Neural cell (in vitro differentiated cells): Measurements from ENCODE around the gene MAP1LC3B. TPM values are rescaled to one million over a fixed set of nuclear protein-coding genes. Genes with fewer than 3 reads are reported as not detected.

Source experiments
- H2AFZ ChIP-seq: fragments of 200-600, 300-800 bp; sonication (generic), shearing (Covaris generic); 2 replicates; pipeline ENCODE4 v1.6.0; 2014; ENCODE audit warnings: low read depth, mild to moderate bottlenecking, antibody characterized with exemption, low read length, moderate library complexity
- H3F3A ChIP-seq: fragments of 200-600 bp; shearing (Covaris generic); 2 replicates; pipeline ENCODE4 v1.6.1; 2016; ENCODE audit warnings: mild to moderate bottlenecking, moderate library complexity, mixed read lengths, antibody characterized with exemption, low read length; ENCODE audit not compliant: insufficient read depth, poor library complexity, severe bottlenecking
- H3K27ac ChIP-seq: fragments of 200-600, 300-800 bp; sonication (generic), shearing (Covaris generic); 2 replicates; pipeline ENCODE4 v1.5.1; 2014; ENCODE audit warnings: mild to moderate bottlenecking, low read length, moderate library complexity
- H3K27me3 ChIP-seq: fragments of 300-800, 200-600 bp; sonication (generic), shearing (Covaris generic); 2 replicates; pipeline ENCODE4 v1.6.0; 2014; ENCODE audit warnings: mild to moderate bottlenecking, low read depth, low read length, moderate library complexity; ENCODE audit not compliant: insufficient read depth
- H3K36me3 ChIP-seq: fragments of 300-800, 200-600 bp; sonication (generic), shearing (Covaris generic); 2 replicates; pipeline ENCODE4 v1.5.1; 2014; ENCODE audit warnings: mild to moderate bottlenecking, antibody characterized with exemption, low read length, moderate library complexity; ENCODE audit not compliant: insufficient read depth
- H3K4me2 ChIP-seq: fragments of 300-800, 200-600 bp; sonication (generic), shearing (Covaris generic); 2 replicates; pipeline ENCODE4 v1.6.0; 2014; ENCODE audit warnings: mild to moderate bottlenecking, low read length
- H3K4me3 ChIP-seq: fragments of 300-800, 200-600 bp; sonication (generic), shearing (Covaris generic); 2 replicates; pipeline ENCODE4 v1.5.1; 2014; ENCODE audit warnings: mild to moderate bottlenecking, low read length, moderate library complexity
- H3K79me2 ChIP-seq: fragments of 200-600 bp; shearing (Covaris generic); replicated peaks from 2 replicates; pipeline ENCODE4 v1.6.0; 2014; ENCODE audit warnings: mild to moderate bottlenecking, low read length, moderate library complexity; ENCODE audit not compliant: insufficient read depth
- H3K9ac ChIP-seq: fragments of 300-800, 200-600 bp; sonication (generic), shearing (Covaris generic); 2 replicates; pipeline ENCODE4 v1.6.1; 2016; ENCODE audit warnings: mild to moderate bottlenecking, low read length, mixed read lengths
- H3K9me2 ChIP-seq: fragments of 200-600 bp; shearing (Covaris generic); 2 replicates; pipeline ENCODE4 v1.6.1; 2016; ENCODE audit warnings: mild to moderate bottlenecking, low read length, mixed read lengths; ENCODE audit not compliant: insufficient read depth
- H3K9me3 ChIP-seq: fragments of 200-600, 300-800 bp; sonication (generic), shearing (Covaris generic); 2 replicates; pipeline ENCODE4 v1.6.1; 2016; ENCODE audit warnings: mild to moderate bottlenecking, mixed run types, low read length, moderate library complexity, mixed read lengths
- H4K20me1 ChIP-seq: fragments of 200-600 bp; shearing (Covaris generic); 2 replicates; pipeline ENCODE4 v1.6.1; 2016; ENCODE audit warnings: mild to moderate bottlenecking, mixed run types; ENCODE audit not compliant: insufficient read depth
- EP300 ChIP-seq: fragments of 450-650 bp; conservative IDR thresholded peaks from 2 replicates; pipeline ENCODE4 v1.6.1; 2014; ENCODE audit warnings: antibody characterized with exemption, mild to moderate bottlenecking, moderate library complexity; ENCODE audit not compliant: poor library complexity, severe bottlenecking
- EZH2 ChIP-seq: fragments of 200-600, 300-800 bp; shearing (Covaris generic), sonication (generic); IDR thresholded peaks from 2 replicates; pipeline ENCODE4 v1.6.1; 2014; ENCODE audit warnings: antibody characterized with exemption, low read length, borderline replicate concordance, mild to moderate bottlenecking; ENCODE audit not compliant: insufficient read depth, poor library complexity, severe bottlenecking
- MXI1 ChIP-seq: fragments of 450-650 bp; conservative IDR thresholded peaks from 2 replicates; pipeline ENCODE4 v1.6.1; 2014; ENCODE audit warnings: antibody characterized with exemption, mild to moderate bottlenecking; ENCODE audit not compliant: poor library complexity, severe bottlenecking
- POLR2AphosphoS5 ChIP-seq: IDR thresholded peaks from 2 replicates; pipeline ENCODE4 v1.6.1; 2012
- RAD21 ChIP-seq: fragments of 450-650 bp; conservative IDR thresholded peaks from 2 replicates; pipeline ENCODE4 v1.6.1; 2014; ENCODE audit warnings: antibody characterized with exemption, mild to moderate bottlenecking, moderate library complexity
- REST ChIP-seq: IDR thresholded peaks from 2 replicates; pipeline ENCODE4 v1.6.1; 2012; ENCODE audit warnings: borderline replicate concordance
- SMC3 ChIP-seq: fragments of 450-650 bp; conservative IDR thresholded peaks from 2 replicates; pipeline ENCODE4 v1.6.1; 2014; ENCODE audit warnings: antibody characterized with exemption, mild to moderate bottlenecking, moderate library complexity; ENCODE audit not compliant: poor library complexity
- TAF1 ChIP-seq: IDR thresholded peaks from 2 replicates; pipeline ENCODE4 v1.6.1; 2012; ENCODE audit warnings: low read depth
- polyA plus RNA-seq: library from polyadenylated mRNA; depleted of rRNA; stranded (reverse); fragments of >200 nt; gene quantifications from 2 replicates; pipeline ENCODE4 v1.2.3, GENCODE V29; 2014
- TF ChIP-seq, protein P1 (sequence below): fragments of 450-650 bp; IDR thresholded peaks from 2 replicates; pipeline ENCODE4 v1.5.1; 2014; ENCODE audit warnings: antibody characterized with exemption, mild to moderate bottlenecking, moderate library complexity; ENCODE audit not compliant: poor library complexity, severe bottlenecking

The MAP1LC3B gene
- polyA plus RNA-seq, 1 donor from 2014 or later: 73.1 TPM

DNA sequence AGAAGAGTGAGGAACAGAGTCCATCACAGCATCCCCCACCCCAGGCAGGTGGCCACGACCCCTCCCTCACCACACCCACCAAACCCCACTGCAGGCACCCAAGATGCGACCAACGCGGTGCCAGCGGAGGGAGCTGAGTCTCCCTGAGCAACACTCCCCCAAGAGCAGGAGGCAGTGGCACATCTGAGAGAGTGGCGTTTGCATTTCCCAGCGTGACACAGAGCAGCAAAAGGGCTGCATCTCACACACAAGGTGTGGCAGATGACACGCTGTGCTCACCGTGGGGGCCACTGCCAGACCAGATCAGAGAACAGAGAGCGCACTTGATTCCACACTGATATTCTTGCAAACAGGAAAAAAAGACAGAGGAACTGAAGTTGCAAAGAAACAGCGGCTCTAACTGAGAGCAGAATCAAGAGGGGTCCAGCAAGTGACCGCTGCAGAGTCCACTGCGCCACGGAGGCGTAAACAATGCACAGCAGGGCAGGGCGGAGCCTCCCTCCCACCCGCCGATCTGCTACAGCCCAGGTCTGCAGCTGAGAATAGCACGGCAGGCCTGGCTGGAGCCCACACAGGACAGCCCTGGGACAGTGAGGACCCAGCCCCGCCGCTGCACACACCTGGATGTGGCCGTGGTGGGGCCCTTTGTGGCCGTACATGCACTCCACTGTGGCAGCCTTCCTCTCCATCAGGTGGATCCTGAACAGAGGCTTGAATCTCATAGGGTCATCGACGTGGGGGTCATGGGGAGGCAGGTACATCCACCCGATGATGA lies 49.0 kb upstream of the MAP1LC3B start:
- H3F3A ChIP-seq: no peaks in the 10 kb centered on the region
- H3K27ac ChIP-seq: no peak overlapping the region
- H3K36me3 ChIP-seq: no peaks in the 10 kb centered on the region
- H3K9ac ChIP-seq: no peak overlapping the region
- no peaks in the 10 kb centered on the region for H3K9me2 ChIP-seq
- no peaks in the 10 kb centered on the region for H3K9me3 ChIP-seq
- H3K4me2 ChIP-seq: no peak overlapping the region
- no peaks in the 10 kb centered on the region for H4K20me1 ChIP-seq
- no peaks in the 10 kb centered on the region for H3K27me3 ChIP-seq
- no peak overlapping the region for H2AFZ ChIP-seq
- no peaks in the 10 kb centered on the region for H3K79me2 ChIP-seq
- no peak for TF ChIP-seq TAF1
- TF ChIP-seq EP300: no peak
- TF ChIP-seq REST: no peak
- TF ChIP-seq SMC3: no peak
- TF ChIP-seq, protein P1, sequence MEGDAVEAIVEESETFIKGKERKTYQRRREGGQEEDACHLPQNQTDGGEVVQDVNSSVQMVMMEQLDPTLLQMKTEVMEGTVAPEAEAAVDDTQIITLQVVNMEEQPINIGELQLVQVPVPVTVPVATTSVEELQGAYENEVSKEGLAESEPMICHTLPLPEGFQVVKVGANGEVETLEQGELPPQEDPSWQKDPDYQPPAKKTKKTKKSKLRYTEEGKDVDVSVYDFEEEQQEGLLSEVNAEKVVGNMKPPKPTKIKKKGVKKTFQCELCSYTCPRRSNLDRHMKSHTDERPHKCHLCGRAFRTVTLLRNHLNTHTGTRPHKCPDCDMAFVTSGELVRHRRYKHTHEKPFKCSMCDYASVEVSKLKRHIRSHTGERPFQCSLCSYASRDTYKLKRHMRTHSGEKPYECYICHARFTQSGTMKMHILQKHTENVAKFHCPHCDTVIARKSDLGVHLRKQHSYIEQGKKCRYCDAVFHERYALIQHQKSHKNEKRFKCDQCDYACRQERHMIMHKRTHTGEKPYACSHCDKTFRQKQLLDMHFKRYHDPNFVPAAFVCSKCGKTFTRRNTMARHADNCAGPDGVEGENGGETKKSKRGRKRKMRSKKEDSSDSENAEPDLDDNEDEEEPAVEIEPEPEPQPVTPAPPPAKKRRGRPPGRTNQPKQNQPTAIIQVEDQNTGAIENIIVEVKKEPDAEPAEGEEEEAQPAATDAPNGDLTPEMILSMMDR: no peak
- TF ChIP-seq EZH2: no peak
- TF ChIP-seq POLR2AphosphoS5: no peak
- no peak for TF ChIP-seq MXI1
- TF ChIP-seq RAD21: no peak
- H3K4me3 ChIP-seq: no peak overlapping the region

DNA sequence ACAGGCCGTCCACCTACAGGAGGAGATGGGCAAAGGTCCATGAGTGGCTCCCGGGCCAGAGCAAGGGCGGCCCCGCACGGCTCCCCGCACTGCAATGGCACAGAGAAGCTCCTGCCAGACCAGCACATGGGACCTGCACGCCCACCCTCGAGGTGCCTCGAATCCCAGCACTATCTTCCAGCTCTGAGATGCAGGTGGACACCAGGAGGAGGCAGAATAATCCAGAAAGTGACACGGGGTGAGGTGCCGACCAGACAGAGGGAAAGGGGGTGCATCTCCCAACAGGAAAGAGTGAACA lies 48.4 kb upstream of the MAP1LC3B start:
- Histone ChIP-seq H3K4me3 (no peak overlapping the region), H3F3A (no peaks in the 10 kb centered on the region), H4K20me1 (no peaks in the 10 kb centered on the region), H3K4me2 (no peak overlapping the region), H3K79me2 (no peaks in the 10 kb centered on the region), H3K9me2 (no peaks in the 10 kb centered on the region), H3K9me3 (no peaks in the 10 kb centered on the region), H3K36me3 (no peaks in the 10 kb centered on the region), H2AFZ (no peak overlapping the region), H3K27me3 (no peaks in the 10 kb centered on the region), H3K27ac (no peak overlapping the region), H3K9ac (no peak overlapping the region)
- TF ChIP-seq TAF1 (no peak), POLR2AphosphoS5 (no peak), REST (no peak), RAD21 (no peak)
